ENCODE data around the gene MSL3B.
"Not testable (repeated sequence)": the region's sequence is repeated elsewhere in the genome, so short reads cannot be mapped to it uniquely, and the experiment has no call there.

Gene MSL3B

GRCh38 chr2:233882353-233882752 lies 14.2 kb upstream of the MSL3B start:
- H3K4me1 ChIP-seq (ENCODE audit: control insufficient read depth in 3 of 3, insufficient read depth in 3 of 3, low read length in 3 of 3) = no peaks in the 10 kb centered on the region
- H3K9me3 ChIP-seq (ENCODE audit: control insufficient read depth in 3 of 3, low read length in 3 of 3) = peaks cover 2 to 9% (median 5%) of the 10 kb centered on the region in 3 donors
- peaks cover 0 to 2% (median 0%) of the 10 kb centered on the region in 3 donors for H3K27me3 ChIP-seq (ENCODE audit: control insufficient read depth in 3 of 3, insufficient read depth in 3 of 3, low read length in 3 of 3)
- no peaks in the 10 kb centered on the region for H3K36me3 ChIP-seq (ENCODE audit: control insufficient read depth in 3 of 3, insufficient read depth in 3 of 3, low read length in 3 of 3)
- H3K9ac ChIP-seq (ENCODE audit: low read depth in 1 of 3, low read length in 3 of 3) = no peak overlapping the region
- no peak overlapping the region for H3K4me3 ChIP-seq (ENCODE audit: low read length in 3 of 3)
- no peak overlapping the region for H3K27ac ChIP-seq (ENCODE audit: low read depth, low read length)

GRCh38 chr2:233872125-233872524 lies 3.9 kb upstream of the MSL3B start:
- H3K27me3 ChIP-seq (ENCODE audit: control insufficient read depth in 3 of 3, insufficient read depth in 3 of 3, low read length in 3 of 3); H3K27ac ChIP-seq (ENCODE audit: low read depth, low read length); H3K4me1 ChIP-seq (ENCODE audit: control insufficient read depth in 3 of 3, insufficient read depth in 3 of 3, low read length in 3 of 3); H3K9me3 ChIP-seq (ENCODE audit: control insufficient read depth in 3 of 3, low read length in 3 of 3); H3K36me3 ChIP-seq (ENCODE audit: control insufficient read depth in 3 of 3, insufficient read depth in 3 of 3, low read length in 3 of 3); H3K9ac ChIP-seq (ENCODE audit: low read depth in 1 of 3, low read length in 3 of 3); H3K4me3 ChIP-seq (ENCODE audit: low read length in 3 of 3): not testable (repeated sequence)

- H3K9ac ChIP-seq (ENCODE audit: low read depth in 1 of 3, low read length in 3 of 3) = no peak overlapping the region
- no peak overlapping the region for H3K27ac ChIP-seq (ENCODE audit: low read depth, low read length)
- no peaks in the 10 kb centered on the region for H3K4me1 ChIP-seq (ENCODE audit: control insufficient read depth in 3 of 3, insufficient read depth in 3 of 3, low read length in 3 of 3)
- peaks cover 2 to 8% (median 5%) of the 10 kb centered on the region in 3 donors for H3K27me3 ChIP-seq (ENCODE audit: control insufficient read depth in 3 of 3, insufficient read depth in 3 of 3, low read length in 3 of 3)
- H3K4me3 ChIP-seq (ENCODE audit: low read length in 3 of 3) = no peak overlapping the region
- peaks cover 0 to 7% (median 2%) of the 10 kb centered on the region in 3 donors for H3K9me3 ChIP-seq (ENCODE audit: control insufficient read depth in 3 of 3, low read length in 3 of 3)
- no peaks in the 10 kb centered on the region for H3K36me3 ChIP-seq (ENCODE audit: control insufficient read depth in 3 of 3, insufficient read depth in 3 of 3, low read length in 3 of 3)
Measured at GRCh38 chr2:233871432-233871831, 3.2 kb upstream of the MSL3B start.

GRCh38 chr2:233866479-233866878 lies 1.7 kb downstream of the MSL3B start:
- H3K27me3 ChIP-seq (ENCODE audit: control insufficient read depth in 3 of 3, insufficient read depth in 3 of 3, low read length in 3 of 3) = peaks cover 0 to 8% (median 5%) of the 10 kb centered on the region in 3 donors
- no peak overlapping the region for H3K9ac ChIP-seq (ENCODE audit: low read depth in 1 of 3, low read length in 3 of 3)
- no peak overlapping the region for H3K27ac ChIP-seq (ENCODE audit: low read depth, low read length)
- no peaks in the 10 kb centered on the region for H3K4me1 ChIP-seq (ENCODE audit: control insufficient read depth in 3 of 3, insufficient read depth in 3 of 3, low read length in 3 of 3)
- no peaks in the 10 kb centered on the region for H3K36me3 ChIP-seq (ENCODE audit: control insufficient read depth in 3 of 3, insufficient read depth in 3 of 3, low read length in 3 of 3)
- peaks cover 0 to 3% (median 2%) of the 10 kb centered on the region in 3 donors for H3K9me3 ChIP-seq (ENCODE audit: control insufficient read depth in 3 of 3, low read length in 3 of 3)
- no peak overlapping the region for H3K4me3 ChIP-seq (ENCODE audit: low read length in 3 of 3)

GRCh38 chr2:233865838-233866237 lies 2.3 kb downstream of the MSL3B start:
- H3K4me3 ChIP-seq (ENCODE audit: low read length in 3 of 3) = no peak overlapping the region
- H3K36me3 ChIP-seq (ENCODE audit: control insufficient read depth in 3 of 3, insufficient read depth in 3 of 3, low read length in 3 of 3) = no peaks in the 10 kb centered on the region
- H3K9ac ChIP-seq (ENCODE audit: low read depth in 1 of 3, low read length in 3 of 3) = no peak overlapping the region
- no peaks in the 10 kb centered on the region for H3K4me1 ChIP-seq (ENCODE audit: control insufficient read depth in 3 of 3, insufficient read depth in 3 of 3, low read length in 3 of 3)
- peaks cover 0 to 8% (median 5%) of the 10 kb centered on the region in 3 donors for H3K27me3 ChIP-seq (ENCODE audit: control insufficient read depth in 3 of 3, insufficient read depth in 3 of 3, low read length in 3 of 3)
- H3K9me3 ChIP-seq (ENCODE audit: control insufficient read depth in 3 of 3, low read length in 3 of 3) = peaks cover 0 to 3% (median 2%) of the 10 kb centered on the region in 3 donors
- no peak overlapping the region for H3K27ac ChIP-seq (ENCODE audit: low read depth, low read length)

- H3K4me3 ChIP-seq (ENCODE audit: low read length in 3 of 3) = no peak overlapping the region
- no peak overlapping the region for H3K9ac ChIP-seq (ENCODE audit: low read depth in 1 of 3, low read length in 3 of 3)
- no peaks in the 10 kb centered on the region for H3K27me3 ChIP-seq (ENCODE audit: control insufficient read depth in 3 of 3, insufficient read depth in 3 of 3, low read length in 3 of 3)
Measured at GRCh38 chr2:233862261-233862768, 5.9 kb downstream of the MSL3B start.

GRCh38 chr2:233858331-233858730 lies 9.9 kb downstream of the MSL3B start:
- Histone ChIP-seq H3K27ac (ENCODE audit: low read depth, low read length) (no peak overlapping the region), H3K9ac (ENCODE audit: low read depth in 1 of 3, low read length in 3 of 3) (no peak overlapping the region), H3K36me3 (ENCODE audit: control insufficient read depth in 3 of 3, insufficient read depth in 3 of 3, low read length in 3 of 3) (no peaks in the 10 kb centered on the region), H3K4me3 (ENCODE audit: low read length in 3 of 3) (no peak overlapping the region), H3K9me3 (ENCODE audit: control insufficient read depth in 3 of 3, low read length in 3 of 3) (no peaks in the 10 kb centered on the region), H3K27me3 (ENCODE audit: control insufficient read depth in 3 of 3, insufficient read depth in 3 of 3, low read length in 3 of 3) (no peaks in the 10 kb centered on the region), H3K4me1 (ENCODE audit: control insufficient read depth in 3 of 3, insufficient read depth in 3 of 3, low read length in 3 of 3) (peaks cover 5 to 15% (median 12%) of the 10 kb centered on the region in 3 donors)

More at GRCh38 chr2:233862261-233862768, 5.9 kb downstream of the MSL3B start:
- no peaks in the 10 kb centered on the region for H3K36me3 ChIP-seq (ENCODE audit: control insufficient read depth in 3 of 3, insufficient read depth in 3 of 3, low read length in 3 of 3)
- no peaks in the 10 kb centered on the region for H3K9me3 ChIP-seq (ENCODE audit: control insufficient read depth in 3 of 3, low read length in 3 of 3)
- H3K4me1 ChIP-seq (ENCODE audit: control insufficient read depth in 3 of 3, insufficient read depth in 3 of 3, low read length in 3 of 3) = no peaks in the 10 kb centered on the region
- no peak overlapping the region for H3K27ac ChIP-seq (ENCODE audit: low read depth, low read length)

GRCh38 chr2:233857511-233858141 lies 10.6 kb downstream of the MSL3B start:
- Histone ChIP-seq H3K9ac (ENCODE audit: low read depth in 1 of 3, low read length in 3 of 3) (no peak overlapping the region), H3K27me3 (ENCODE audit: control insufficient read depth in 3 of 3, insufficient read depth in 3 of 3, low read length in 3 of 3) (no peaks in the 10 kb centered on the region), H3K36me3 (ENCODE audit: control insufficient read depth in 3 of 3, insufficient read depth in 3 of 3, low read length in 3 of 3) (no peaks in the 10 kb centered on the region), H3K27ac (ENCODE audit: low read depth, low read length) (no peak overlapping the region), H3K4me3 (ENCODE audit: low read length in 3 of 3) (no peak overlapping the region), H3K4me1 (ENCODE audit: control insufficient read depth in 3 of 3, insufficient read depth in 3 of 3, low read length in 3 of 3) (peaks cover 5 to 17% (median 13%) of the 10 kb centered on the region in 3 donors), H3K9me3 (ENCODE audit: control insufficient read depth in 3 of 3, low read length in 3 of 3) (no peaks in the 10 kb centered on the region)

- H3K27ac ChIP-seq (ENCODE audit: low read depth, low read length) = no peak overlapping the region
- H3K36me3 ChIP-seq (ENCODE audit: control insufficient read depth in 3 of 3, insufficient read depth in 3 of 3, low read length in 3 of 3) = no peaks in the 10 kb centered on the region
- no peak overlapping the region for H3K4me3 ChIP-seq (ENCODE audit: low read length in 3 of 3)
- no peak overlapping the region for H3K9ac ChIP-seq (ENCODE audit: low read depth in 1 of 3, low read length in 3 of 3)
- H3K9me3 ChIP-seq (ENCODE audit: control insufficient read depth in 3 of 3, low read length in 3 of 3) = no peaks in the 10 kb centered on the region
- peaks cover 0 to 7% (median 0%) of the 10 kb centered on the region in 3 donors for H3K27me3 ChIP-seq (ENCODE audit: control insufficient read depth in 3 of 3, insufficient read depth in 3 of 3, low read length in 3 of 3)
- peaks cover 5 to 17% (median 13%) of the 10 kb centered on the region in 3 donors for H3K4me1 ChIP-seq (ENCODE audit: control insufficient read depth in 3 of 3, insufficient read depth in 3 of 3, low read length in 3 of 3)
Measured at GRCh38 chr2:233856184-233856583, 12.0 kb downstream of the MSL3B start.

- Histone ChIP-seq H3K9me3 (ENCODE audit: control insufficient read depth in 3 of 3, low read length in 3 of 3) (no peaks in the 10 kb centered on the region), H3K27ac (ENCODE audit: low read depth, low read length) (no peak overlapping the region), H3K27me3 (ENCODE audit: control insufficient read depth in 3 of 3, insufficient read depth in 3 of 3, low read length in 3 of 3) (peaks cover 0 to 7% (median 0%) of the 10 kb centered on the region in 3 donors), H3K36me3 (ENCODE audit: control insufficient read depth in 3 of 3, insufficient read depth in 3 of 3, low read length in 3 of 3) (no peaks in the 10 kb centered on the region), H3K9ac (ENCODE audit: low read depth in 1 of 3, low read length in 3 of 3) (no peak overlapping the region), H3K4me1 (ENCODE audit: control insufficient read depth in 3 of 3, insufficient read depth in 3 of 3, low read length in 3 of 3) (peaks cover 5 to 17% (median 13%) of the 10 kb centered on the region in 3 donors), H3K4me3 (ENCODE audit: low read length in 3 of 3) (peak overlapping the region in 1 of 3 donors; percentile 72)
Measured at GRCh38 chr2:233855345-233855744, 12.8 kb downstream of the MSL3B start.
